SK-N-MC (cell line): ENCODE data around the gene MPZL2.
A peak's percentile ranks its signal among the peaks of the same experiment; 100 is the strongest.

Source experiments
- DNase-seq: peaks from one replicate; pipeline ENCODE4 v3.0.0-alpha.2; 2011; ENCODE audit warnings: low read depth, low spot score
- H3K27ac ChIP-seq: fragments of 200-600 bp; sonication (generic); 2 replicates; pipeline ENCODE4 v1.5.1; 2016; ENCODE audit warnings: mixed run types
- H3K36me3 ChIP-seq: fragments of 200-600 bp; sonication (generic); 2 replicates; pipeline ENCODE4 v1.6.1; 2017; ENCODE audit warnings: antibody characterized with exemption, low read length, mixed read lengths; ENCODE audit not compliant: insufficient read depth
- H3K4me3 ChIP-seq: fragments of 200-600 bp; sonication (generic); 2 replicates; pipeline ENCODE4 v1.5.1; 2016
- H3K9ac ChIP-seq: fragments of 200-600 bp; sonication (generic); 2 replicates; pipeline ENCODE4 v1.8.0; 2017; ENCODE audit warnings: mixed run types, mixed read lengths; ENCODE audit not compliant: insufficient read length
- H3K9me3 ChIP-seq: fragments of 200-600 bp; sonication (generic); 2 replicates; pipeline ENCODE4 v1.6.1; 2017; ENCODE audit warnings: low read depth, mild to moderate bottlenecking, antibody characterized with exemption, low read length, moderate library complexity, mixed read lengths
- EZH2 ChIP-seq: fragments of 200-600 bp; sonication (generic); IDR thresholded peaks from one replicate; pipeline ENCODE4 v1.6.1; 2017; ENCODE audit warnings: antibody characterized with exemption
- FOXP2 ChIP-seq: optimal IDR thresholded peaks from 2 replicates; pipeline ENCODE3; 2011; ENCODE audit warnings: mild to moderate bottlenecking, moderate library complexity; ENCODE audit not compliant: insufficient read depth; ENCODE audit errors: extremely low read length, control extremely low read depth
- POLR2AphosphoS5 ChIP-seq: IDR thresholded peaks from 2 replicates; pipeline ENCODE4 v1.6.1; 2012; ENCODE audit warnings: mild to moderate bottlenecking, low read depth, low read length, borderline replicate concordance

MPZL2 gene

GRCh38 chr11:118289401-118289800 is 25.3 kb upstream of the MPZL2 start:
- peak overlapping the region; percentile 91 for H3K27ac ChIP-seq
- H3K36me3 ChIP-seq = no peaks in the 10 kb centered on the region
- H3K4me3 ChIP-seq = peak overlapping the region; percentile 10; the same call in 1 of the 2 replicates
- H3K9me3 ChIP-seq = no peaks in the 10 kb centered on the region
- H3K9ac ChIP-seq = no peak overlapping the region
- TF ChIP-seq POLR2AphosphoS5 (no peak), EZH2 (no peak), FOXP2 (no peak)
- peak; percentile 58 for DNase-seq

- TF ChIP-seq EZH2 (no peak), FOXP2 (no peak), POLR2AphosphoS5 (no peak)
- Histone ChIP-seq H3K9ac (no peak overlapping the region), H3K4me3 (no peak overlapping the region), H3K27ac (no peak overlapping the region), H3K36me3 (no peaks in the 10 kb centered on the region), H3K9me3 (no peaks in the 10 kb centered on the region)
- no peak for DNase-seq
Measured at GRCh38 chr11:118287006-118287405, 22.9 kb upstream of the MPZL2 start.

GRCh38 chr11:118286545-118286944 is 22.4 kb upstream of the MPZL2 start:
- Histone ChIP-seq H3K9me3 (no peaks in the 10 kb centered on the region), H3K36me3 (no peaks in the 10 kb centered on the region), H3K27ac (no peak overlapping the region), H3K4me3 (no peak overlapping the region), H3K9ac (no peak overlapping the region)
- TF ChIP-seq EZH2 (no peak), POLR2AphosphoS5 (no peak), FOXP2 (no peak)
- no peak for DNase-seq

GRCh38 chr11:118283756-118284350 is 19.8 kb upstream of the MPZL2 start:
- no peak for DNase-seq
- no peak overlapping the region for H3K9ac ChIP-seq
- H3K9me3 ChIP-seq = no peaks in the 10 kb centered on the region
- no peak overlapping the region for H3K4me3 ChIP-seq
- no peaks in the 10 kb centered on the region for H3K36me3 ChIP-seq
- no peak overlapping the region for H3K27ac ChIP-seq
- TF ChIP-seq POLR2AphosphoS5 (no peak), EZH2 (no peak), FOXP2 (no peak)

- TF ChIP-seq FOXP2 (no peak), POLR2AphosphoS5 (no peak), EZH2 (no peak)
- H3K36me3 ChIP-seq = no peaks in the 10 kb centered on the region
- H3K9ac ChIP-seq = no peak overlapping the region
- H3K9me3 ChIP-seq = no peaks in the 10 kb centered on the region
- H3K4me3 ChIP-seq = no peak overlapping the region
- no peak for DNase-seq
- H3K27ac ChIP-seq = no peak overlapping the region
Measured at GRCh38 chr11:118283037-118283636, 19.0 kb upstream of the MPZL2 start.

GRCh38 chr11:118282606-118283005 is 18.5 kb upstream of the MPZL2 start:
- no peak for DNase-seq
- no peaks in the 10 kb centered on the region for H3K9me3 ChIP-seq
- H3K36me3 ChIP-seq = no peaks in the 10 kb centered on the region
- no peak overlapping the region for H3K27ac ChIP-seq
- no peak for TF ChIP-seq FOXP2
- TF ChIP-seq POLR2AphosphoS5 = no peak
- no peak for TF ChIP-seq EZH2
- no peak overlapping the region for H3K4me3 ChIP-seq
- H3K9ac ChIP-seq = no peak overlapping the region

GRCh38 chr11:118281284-118281683 is 17.2 kb upstream of the MPZL2 start:
- DNase-seq = no peak
- H3K9me3 ChIP-seq = no peaks in the 10 kb centered on the region
- H3K9ac ChIP-seq = no peak overlapping the region
- H3K27ac ChIP-seq = no peak overlapping the region
- H3K36me3 ChIP-seq = no peaks in the 10 kb centered on the region
- TF ChIP-seq FOXP2 (no peak), POLR2AphosphoS5 (no peak), EZH2 (no peak)
- no peak overlapping the region for H3K4me3 ChIP-seq

GRCh38 chr11:118277312-118277711 is 13.2 kb upstream of the MPZL2 start:
- Histone ChIP-seq H3K4me3 (no peak overlapping the region), H3K9me3 (no peaks in the 10 kb centered on the region), H3K36me3 (no peaks in the 10 kb centered on the region), H3K27ac (no peak overlapping the region), H3K9ac (no peak overlapping the region)
- DNase-seq = no peak
- TF ChIP-seq EZH2 (no peak), FOXP2 (no peak), POLR2AphosphoS5 (no peak)
